Activated naive CD8-positive, alpha-beta T cell (primary cell): ENCODE data around the gene CHRNA9.
"Not testable (repeated sequence)": the region's sequence is repeated elsewhere in the genome, so short reads cannot be mapped to it uniquely, and the experiment has no call there.

Experiments
- H3K27ac Mint-ChIP-seq: one replicate; pipeline ENCODE4 v1.8.0; 2021; ENCODE audit warnings: mixed read lengths
- H3K27me3 Mint-ChIP-seq: one replicate; pipeline ENCODE4 v1.8.0; 2021; ENCODE audit warnings: mixed read lengths
- H3K36me3 Mint-ChIP-seq: one replicate; pipeline ENCODE4 v1.8.0; 2021; ENCODE audit warnings: mixed read lengths
- H3K4me1 Mint-ChIP-seq: one replicate; pipeline ENCODE4 v1.8.0; 2021; ENCODE audit warnings: low read depth, mixed read lengths
- H3K4me3 Mint-ChIP-seq: one replicate; pipeline ENCODE4 v1.8.0; 2021; ENCODE audit warnings: mild to moderate bottlenecking, mixed read lengths
- H3K9me3 Mint-ChIP-seq: one replicate; pipeline ENCODE4 v1.8.0; 2021; ENCODE audit warnings: low read depth, mixed read lengths

Gene CHRNA9

GRCh38 chr4:40334591-40335524 is at the start of gene CHRNA9:
CHRNA9 (plus strand) TSS chr4:40335333; CDS start chr4:40335468, 135 bp downstream.
- no peaks in the 10 kb centered on the region for H3K27me3 Mint-ChIP-seq
- no peak within 1 kb of the TSS for H3K4me3 Mint-ChIP-seq
- H3K27ac Mint-ChIP-seq: no peak within 1 kb of the TSS
- peaks cover 1% of the 10 kb centered on the region for H3K4me1 Mint-ChIP-seq
- H3K9me3 Mint-ChIP-seq: no peaks in the 10 kb centered on the region
- no peaks in the 10 kb centered on the region for H3K36me3 Mint-ChIP-seq

- Mint-ChIP-seq H3K9me3 (peaks cover 5% of the 10 kb centered on the region), H3K4me1 (peaks cover 83% of the 10 kb centered on the region), H3K4me3 (no peak overlapping the region), H3K27ac (peak overlapping the region; percentile 97), H3K36me3 (peaks cover 13% of the 10 kb centered on the region), H3K27me3 (no peaks in the 10 kb centered on the region)
Measured at GRCh38 chr4:40285692-40286091, 49.4 kb upstream of the CHRNA9 start.

GRCh38 chr4:40288566-40288965 is 46.6 kb upstream of the CHRNA9 start:
- Mint-ChIP-seq H3K27ac (peak overlapping the region; percentile 87), H3K27me3 (no peaks in the 10 kb centered on the region), H3K4me1 (peaks cover 80% of the 10 kb centered on the region), H3K9me3 (peaks cover 5% of the 10 kb centered on the region), H3K4me3 (no peak overlapping the region), H3K36me3 (peaks cover 8% of the 10 kb centered on the region)

DNA sequence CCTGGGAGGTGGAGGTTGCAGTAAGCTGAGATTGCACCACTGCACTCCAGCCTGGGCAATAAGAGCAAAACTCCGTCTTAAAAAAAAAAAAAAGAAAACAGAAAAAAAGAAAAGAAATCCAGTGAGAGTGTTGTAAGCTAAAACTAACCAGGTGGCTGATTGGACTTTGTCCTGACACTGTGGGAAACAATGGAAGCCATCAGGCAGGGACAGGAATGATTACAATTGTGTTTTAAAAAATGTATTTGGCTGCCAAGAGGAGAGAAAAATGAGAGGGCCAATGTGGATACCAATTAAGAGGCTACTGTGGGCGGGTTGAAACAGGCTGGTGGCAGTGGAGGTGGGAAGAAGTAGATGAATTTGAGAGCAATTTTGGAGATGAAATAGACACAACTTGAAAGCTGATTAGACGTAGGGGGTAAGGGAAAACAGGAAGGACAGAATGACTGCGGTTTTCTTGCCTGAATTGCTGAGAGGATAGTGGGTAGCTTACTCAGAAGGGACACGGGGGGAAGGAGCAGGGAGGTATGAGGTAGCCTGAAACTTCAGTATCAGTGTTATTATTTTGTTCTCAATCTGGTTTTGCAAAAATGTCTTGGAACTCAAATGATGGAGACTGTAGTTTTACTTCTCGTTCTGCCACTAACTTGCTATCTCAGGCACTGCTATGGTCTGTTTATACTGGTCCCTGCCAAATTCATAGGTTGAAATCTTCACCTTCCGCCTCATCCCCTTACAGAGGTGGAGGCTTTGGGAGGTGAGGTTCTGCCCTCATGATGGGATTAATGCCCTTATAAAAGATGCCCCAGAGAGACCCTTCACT is 45.6 kb upstream of the CHRNA9 start:
- Mint-ChIP-seq H3K27me3 (no peaks in the 10 kb centered on the region), H3K4me1 (peaks cover 70% of the 10 kb centered on the region), H3K36me3 (peaks cover 7% of the 10 kb centered on the region), H3K27ac (peak overlapping the region; percentile 87), H3K4me3 (peak overlapping the region; percentile 52), H3K9me3 (peaks cover 1% of the 10 kb centered on the region)

DNA sequence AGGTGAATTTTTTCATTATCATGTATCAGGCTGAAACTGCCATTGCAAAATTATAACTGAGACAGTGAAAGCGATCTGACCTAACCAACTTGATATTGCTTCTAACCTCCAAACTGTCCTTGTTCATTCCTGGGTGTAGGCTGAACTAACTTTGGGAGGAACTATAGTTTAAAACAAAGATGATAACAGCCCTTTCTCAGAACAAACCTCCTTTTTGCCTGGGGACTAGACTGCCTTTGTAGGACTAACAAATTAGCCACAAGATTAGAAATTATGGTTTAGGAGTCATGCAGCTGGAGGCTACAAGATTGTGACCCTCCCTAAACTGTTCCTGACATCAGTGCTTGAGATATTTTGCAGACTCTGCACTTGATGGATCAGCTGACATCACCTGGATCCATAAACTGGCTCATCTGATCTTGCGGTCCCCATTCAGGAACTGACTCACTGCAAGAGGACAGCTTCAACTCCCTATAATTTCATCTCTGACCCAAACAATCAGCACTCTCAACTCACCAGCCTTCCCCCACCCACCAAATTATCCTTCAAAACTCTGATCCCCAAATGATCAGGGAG is 44.4 kb upstream of the CHRNA9 start:
- H3K4me3 Mint-ChIP-seq: peak overlapping the region; percentile 52
- H3K36me3 Mint-ChIP-seq, H3K27me3 Mint-ChIP-seq, H3K9me3 Mint-ChIP-seq: not testable (repeated sequence)
- peaks cover 61% of the 10 kb centered on the region for H3K4me1 Mint-ChIP-seq
- H3K27ac Mint-ChIP-seq: peak overlapping the region; percentile 87

DNA sequence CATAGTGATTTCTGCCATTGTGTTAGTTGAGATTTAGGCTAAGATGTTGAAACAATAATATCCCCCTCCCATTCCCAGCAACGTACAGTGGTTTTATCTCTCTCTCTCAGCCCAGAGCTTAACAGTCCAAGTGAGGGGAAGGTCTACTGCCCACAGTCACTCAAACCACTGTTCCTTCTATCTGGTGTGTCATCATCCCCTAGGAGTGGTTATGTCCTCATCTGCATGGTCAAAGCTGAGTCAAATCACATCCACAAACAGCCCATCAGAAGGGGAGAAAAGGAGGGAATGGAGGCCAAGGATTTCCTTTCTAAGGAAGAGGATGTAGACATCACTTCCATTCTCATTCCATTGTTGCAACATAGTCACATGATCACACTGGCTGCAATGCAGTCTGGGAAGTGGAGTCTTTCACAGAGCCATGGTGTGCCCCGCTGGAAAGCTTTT is 42.8 kb upstream of the CHRNA9 start:
- Mint-ChIP-seq H3K4me1 (peaks cover 64% of the 10 kb centered on the region), H3K27ac (peak overlapping the region; percentile 86), H3K27me3 (no peaks in the 10 kb centered on the region), H3K9me3 (no peaks in the 10 kb centered on the region), H3K4me3 (peak overlapping the region; percentile 44), H3K36me3 (peaks cover 3% of the 10 kb centered on the region)

GRCh38 chr4:40294339-40294738 is 40.8 kb upstream of the CHRNA9 start:
- no peaks in the 10 kb centered on the region for H3K9me3 Mint-ChIP-seq
- H3K36me3 Mint-ChIP-seq: peaks cover 6% of the 10 kb centered on the region
- H3K4me3 Mint-ChIP-seq: no peak overlapping the region
- H3K27ac Mint-ChIP-seq: no peak overlapping the region
- H3K27me3 Mint-ChIP-seq: no peaks in the 10 kb centered on the region
- H3K4me1 Mint-ChIP-seq: peaks cover 63% of the 10 kb centered on the region

DNA sequence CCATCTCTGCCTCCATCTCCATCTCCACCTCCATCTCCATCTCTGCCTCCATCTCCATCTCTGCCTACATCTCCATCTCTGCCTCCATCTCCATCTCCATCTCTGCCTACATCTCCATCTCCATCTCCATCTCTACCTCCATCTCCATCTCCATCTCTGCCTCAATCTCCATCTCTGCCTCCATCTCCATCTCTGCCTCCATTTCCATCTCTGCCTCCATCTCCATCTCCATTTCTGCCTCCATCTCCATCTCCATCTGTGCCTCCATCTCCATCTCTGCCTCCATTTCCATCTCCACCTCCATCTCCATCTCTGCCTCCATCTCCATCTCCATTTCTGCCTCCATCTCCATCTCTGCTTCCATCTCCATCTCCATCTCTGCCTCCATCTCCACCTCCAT is 40.1 kb upstream of the CHRNA9 start:
- H3K4me3 Mint-ChIP-seq, H3K36me3 Mint-ChIP-seq, H3K27me3 Mint-ChIP-seq, H3K27ac Mint-ChIP-seq, H3K9me3 Mint-ChIP-seq: not testable (repeated sequence)
- peaks cover 62% of the 10 kb centered on the region for H3K4me1 Mint-ChIP-seq

GRCh38 chr4:40295572-40295971 is 39.6 kb upstream of the CHRNA9 start:
- Mint-ChIP-seq H3K36me3 (peaks cover 7% of the 10 kb centered on the region), H3K27me3 (no peaks in the 10 kb centered on the region), H3K27ac (no peak overlapping the region), H3K4me3 (no peak overlapping the region), H3K4me1 (peaks cover 62% of the 10 kb centered on the region), H3K9me3 (no peaks in the 10 kb centered on the region)

DNA sequence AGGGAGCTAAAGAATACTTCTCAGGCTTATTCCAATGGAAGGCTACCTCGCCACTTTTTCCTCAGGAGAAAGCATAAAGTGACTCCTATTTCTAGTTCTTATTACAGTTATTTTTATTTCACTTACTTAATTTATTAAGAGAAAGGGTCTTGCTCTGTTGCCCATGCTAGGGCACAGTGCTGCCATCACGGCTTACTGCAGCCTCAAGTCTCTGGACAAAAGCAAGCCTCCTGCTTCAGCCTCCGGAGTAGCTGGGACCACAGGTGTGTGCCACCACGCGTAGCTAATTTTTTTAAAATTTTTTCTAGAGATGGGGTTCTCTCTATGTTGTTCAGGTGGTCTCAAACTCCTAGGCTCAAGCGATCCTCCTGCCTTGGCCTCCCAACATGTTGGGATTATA is 36.0 kb upstream of the CHRNA9 start:
- no peaks in the 10 kb centered on the region for H3K9me3 Mint-ChIP-seq

DNA sequence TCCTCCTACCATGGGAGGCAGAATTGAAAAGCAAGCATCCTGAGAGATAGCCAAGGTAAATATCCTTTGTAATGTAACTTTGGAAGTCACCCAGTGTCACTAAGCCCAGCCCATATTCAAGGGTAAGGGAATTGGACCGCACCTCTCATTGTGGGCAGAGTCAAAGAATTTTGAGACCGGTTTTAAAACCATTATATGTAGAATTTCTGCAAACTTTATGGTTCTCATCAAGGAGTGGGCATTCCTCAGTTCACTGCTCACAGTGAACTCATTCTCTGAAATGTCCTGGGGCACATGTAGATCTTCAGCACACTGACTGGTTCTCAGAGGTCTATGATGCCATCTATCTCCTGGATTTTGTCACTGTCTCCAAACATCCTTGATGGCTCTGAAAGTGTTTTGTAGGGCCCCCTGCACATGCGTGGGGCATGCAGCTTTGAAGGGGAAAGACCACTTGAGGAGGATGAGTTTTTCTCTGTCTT is 35.3 kb upstream of the CHRNA9 start:
- peaks cover 72% of the 10 kb centered on the region for H3K4me1 Mint-ChIP-seq
- peaks cover 1% of the 10 kb centered on the region for H3K9me3 Mint-ChIP-seq
- no peak overlapping the region for H3K4me3 Mint-ChIP-seq
- peak overlapping the region; percentile 99 for H3K27ac Mint-ChIP-seq
- peaks cover 7% of the 10 kb centered on the region for H3K36me3 Mint-ChIP-seq
- no peaks in the 10 kb centered on the region for H3K27me3 Mint-ChIP-seq

More for the DNA sequence above, 36.0 kb upstream of the CHRNA9 start:
- Mint-ChIP-seq H3K4me1 (peaks cover 66% of the 10 kb centered on the region), H3K36me3 (peaks cover 6% of the 10 kb centered on the region), H3K4me3 (no peak overlapping the region), H3K27ac (peak overlapping the region; percentile 99), H3K27me3 (no peaks in the 10 kb centered on the region)

- Mint-ChIP-seq H3K36me3 (peaks cover 10% of the 10 kb centered on the region), H3K4me3 (peak overlapping the region; percentile 57), H3K27me3 (no peaks in the 10 kb centered on the region), H3K27ac (peak overlapping the region; percentile 99), H3K4me1 (peaks cover 79% of the 10 kb centered on the region), H3K9me3 (peaks cover 4% of the 10 kb centered on the region)
Measured at GRCh38 chr4:40300371-40301162, 34.6 kb upstream of the CHRNA9 start.

- H3K27ac Mint-ChIP-seq: peak overlapping the region; percentile 99
- H3K36me3 Mint-ChIP-seq: peaks cover 10% of the 10 kb centered on the region
- peaks cover 86% of the 10 kb centered on the region for H3K4me1 Mint-ChIP-seq
- H3K4me3 Mint-ChIP-seq: peak overlapping the region; percentile 78
- H3K27me3 Mint-ChIP-seq: no peaks in the 10 kb centered on the region
- peaks cover 4% of the 10 kb centered on the region for H3K9me3 Mint-ChIP-seq
Measured at GRCh38 chr4:40301603-40302002, 33.5 kb upstream of the CHRNA9 start.

GRCh38 chr4:40303751-40304150 is 31.4 kb upstream of the CHRNA9 start:
- Mint-ChIP-seq H3K4me1 (peaks cover 89% of the 10 kb centered on the region), H3K27ac (no peak overlapping the region), H3K27me3 (no peaks in the 10 kb centered on the region), H3K4me3 (no peak overlapping the region), H3K36me3 (peaks cover 6% of the 10 kb centered on the region), H3K9me3 (peaks cover 4% of the 10 kb centered on the region)
